RWPE2 (cell line): ENCODE data around the gene LMO7.

Experiments used
- ATAC-seq: fragments of 200-7000 bp; cut with Tn5 transposase; 3 replicates; pipeline ENCODE4 v1.9.1; 2021; ENCODE audit warnings: low read depth
- DNase-seq: peaks from one replicate; pipeline ENCODE4 v3.0.0-alpha.2; 2020; ENCODE audit warnings: low spot score
- H3K27ac ChIP-seq: fragments of 450-650 bp; 2 replicates; pipeline ENCODE4 v1.5.1; 2017; ENCODE audit warnings: mild to moderate bottlenecking; ENCODE audit not compliant: poor library complexity, severe bottlenecking
- H3K27me3 ChIP-seq: fragments of 250-450 bp; sonication (Bioruptor Pico); 2 replicates; pipeline ENCODE4 v1.5.1; 2021; ENCODE audit warnings: mild to moderate bottlenecking, moderate library complexity; ENCODE audit not compliant: insufficient read depth, poor library complexity, severe bottlenecking
- H3K36me3 ChIP-seq: fragments of 250-450 bp; sonication (Bioruptor Pico); 2 replicates; pipeline ENCODE4 v1.5.1; 2020; ENCODE audit warnings: low read depth, mild to moderate bottlenecking, moderate library complexity
- H3K4me1 ChIP-seq: fragments of 250-450 bp; sonication (Bioruptor Pico); 2 replicates; pipeline ENCODE4 v1.5.1; 2021; ENCODE audit warnings: mild to moderate bottlenecking, moderate library complexity; ENCODE audit not compliant: insufficient read depth, poor library complexity, severe bottlenecking
- H3K4me3 ChIP-seq: fragments of 250-450 bp; sonication (Bioruptor Pico); 2 replicates; pipeline ENCODE4 v1.5.1; 2021; ENCODE audit warnings: mild to moderate bottlenecking, moderate library complexity; ENCODE audit not compliant: severe bottlenecking
- H3K9me3 ChIP-seq: fragments of 250-450 bp; sonication (Bioruptor Pico); 2 replicates; pipeline ENCODE4 v1.5.1; 2021; ENCODE audit warnings: mild to moderate bottlenecking, moderate library complexity; ENCODE audit not compliant: severe bottlenecking
- CTCF ChIP-seq: fragments of 450-650 bp; IDR thresholded peaks from one replicate; pipeline ENCODE4 v1.5.1; 2017; ENCODE audit warnings: mild to moderate bottlenecking, moderate library complexity; ENCODE audit not compliant: poor library complexity, severe bottlenecking

The LMO7 gene

GRCh38 chr13:75682326-75682725 is 46.2 kb downstream of the LMO7 start:
- no peaks in the 10 kb centered on the region for H3K27me3 ChIP-seq
- no peak overlapping the region for H3K27ac ChIP-seq
- no peak overlapping the region for H3K4me3 ChIP-seq
- H3K9me3 ChIP-seq, result no peaks in the 10 kb centered on the region
- H3K36me3 ChIP-seq, result no peaks in the 10 kb centered on the region
- TF ChIP-seq CTCF, result no peak
- ATAC-seq, result no peak
- no peak for DNase-seq
- peaks cover 8% of the 10 kb centered on the region for H3K4me1 ChIP-seq

GRCh38 chr13:75685239-75685697 is 49.1 kb downstream of the LMO7 start:
- no peaks in the 10 kb centered on the region for H3K36me3 ChIP-seq
- no peak for ATAC-seq
- H3K27me3 ChIP-seq, result no peaks in the 10 kb centered on the region
- no peak for DNase-seq
- H3K27ac ChIP-seq, result no peak overlapping the region
- H3K9me3 ChIP-seq, result no peaks in the 10 kb centered on the region
- no peak overlapping the region for H3K4me3 ChIP-seq
- TF ChIP-seq CTCF, result no peak
- H3K4me1 ChIP-seq, result peaks cover 8% of the 10 kb centered on the region

- H3K4me1 ChIP-seq, result peaks cover 14% of the 10 kb centered on the region
- TF ChIP-seq CTCF, result peak; percentile 64
- ATAC-seq, result peak; percentile 55; the same call in 2 of the 3 replicates
- no peaks in the 10 kb centered on the region for H3K9me3 ChIP-seq
- H3K4me3 ChIP-seq, result no peak overlapping the region
- DNase-seq, result no peak
- H3K27me3 ChIP-seq, result no peaks in the 10 kb centered on the region
- no peak overlapping the region for H3K27ac ChIP-seq
- H3K36me3 ChIP-seq, result no peaks in the 10 kb centered on the region
These were observed 51.1 kb downstream of the LMO7 start for GRCh38 chr13:75687150-75687763.

GRCh38 chr13:75689686-75690085 is 53.6 kb downstream of the LMO7 start:
- Histone ChIP-seq H3K27me3 (no peaks in the 10 kb centered on the region), H3K9me3 (no peaks in the 10 kb centered on the region), H3K36me3 (no peaks in the 10 kb centered on the region), H3K4me1 (peaks cover 13% of the 10 kb centered on the region), H3K27ac (no peak overlapping the region), H3K4me3 (no peak overlapping the region)
- ATAC-seq, result no peak
- no peak for DNase-seq
- TF ChIP-seq CTCF, result no peak

- H3K36me3 ChIP-seq, result no peaks in the 10 kb centered on the region
- peak overlapping the region; percentile 42 for H3K27ac ChIP-seq
- peaks cover 6% of the 10 kb centered on the region for H3K4me1 ChIP-seq
- ATAC-seq (no peak), DNase-seq (no peak)
- no peaks in the 10 kb centered on the region for H3K27me3 ChIP-seq
- H3K4me3 ChIP-seq, result no peak overlapping the region
- TF ChIP-seq CTCF, result no peak
- H3K9me3 ChIP-seq, result no peaks in the 10 kb centered on the region
These were observed 54.5 kb downstream of the LMO7 start for GRCh38 chr13:75690607-75691006.
